T-cell (primary cell): ENCODE data around the gene TMEM132C. TPM values are rescaled to one million over a fixed set of nuclear protein-coding genes. Genes with fewer than 3 reads are reported as not detected.
A peak's percentile ranks its signal among the peaks of the same experiment; 100 is the strongest.

ENCODE experiments used
- ATAC-seq, 4 experiments: fragments of 200-7000 bp in 3 of 4; fragments of 150-1000 bp in 1 of 4; cut with Tn5 transposase; replicated peaks in 1 of 4; 1 replicate in 3 of 4; 2 replicates in 1 of 4; pipeline ENCODE4 v1.10.0; 2021; ENCODE audit warnings: moderate library complexity in 3 of 4, mild to moderate bottlenecking in 2 of 4, moderate number of reproducible peaks in 1 of 4
- CTCF ChIA-PET, 2 donors: fragments of 300-600 bp; sonication (Branson Sonifier 250); formaldehyde crosslinking; loops; one replicate each; lab custom pipeline; 2022; ENCODE audit warnings: antibody characterized with exemption in 2 of 2; lab: Charles Lee
- POLR2A ChIA-PET, 2 donors: fragments of 300-600 bp; sonication (Branson Sonifier 250); formaldehyde crosslinking; loops; one replicate each; lab custom pipeline; 2022; ENCODE audit warnings: antibody characterized with exemption in 2 of 2; lab: Charles Lee
- DNase-seq, 35 experiments: peaks; one replicate each; pipeline versions ENCODE4 v3.0.0 to v3.0.0-alpha.2; 2013 to 2023
- H3K27ac ChIP-seq: one replicate; pipeline ENCODE4 v1.5.1; 2013; ENCODE audit warnings: low read length
- H3K27me3 ChIP-seq, 2 experiments: replicated peaks in 1 of 2; 1 replicate in 1 of 2; 2 replicates in 1 of 2; pipeline versions ENCODE4 v1.6.1 to v1.7.0; 2013; ENCODE audit warnings: low read length in 1 of 2, mixed read lengths in 1 of 2; ENCODE audit not compliant: control insufficient read depth in 2 of 2, insufficient read depth in 2 of 2; ENCODE audit errors: extremely low read depth in 1 of 2
- H3K36me3 ChIP-seq, 2 donors: 1 replicate in 1 of 2; 2 replicates in 1 of 2; pipeline versions ENCODE4 v1.6.1 to v1.7.0; 2013; ENCODE audit warnings: low read length in 1 of 2; ENCODE audit not compliant: control insufficient read depth in 2 of 2, insufficient read depth in 1 of 2; ENCODE audit errors: extremely low read depth in 1 of 2
- H3K4me1 ChIP-seq, 2 experiments: 1 replicate in 1 of 2; 2 replicates in 1 of 2; pipeline versions ENCODE4 v1.6.1 to v1.7.0; 2013; ENCODE audit warnings: low read length in 2 of 2, mixed read lengths in 1 of 2; ENCODE audit not compliant: insufficient read depth in 2 of 2, control insufficient read depth in 1 of 2; ENCODE audit errors: extremely low read depth in 1 of 2
- H3K4me3 ChIP-seq, 2 donors: 1 replicate in 1 of 2; 2 replicates in 1 of 2; pipeline versions ENCODE4 v1.5.1 to v1.7.0; 2013; ENCODE audit warnings: mild to moderate bottlenecking in 2 of 2, low read length in 1 of 2, moderate library complexity in 1 of 2; ENCODE audit not compliant: control insufficient read depth in 1 of 2; ENCODE audit errors: extremely low read depth in 1 of 2
- H3K9me3 ChIP-seq: 2 replicates; pipeline ENCODE4 v1.7.0; 2013
- H3K27ac Mint-ChIP-seq, 2 donors: one replicate each; pipeline ENCODE4 v1.8.0; 2020 to 2021; ENCODE audit warnings: mild to moderate bottlenecking in 2 of 2, mixed read lengths in 2 of 2
- H3K27me3 Mint-ChIP-seq, 2 donors: one replicate each; pipeline ENCODE4 v1.8.0; 2021 to 2022; ENCODE audit warnings: mixed read lengths in 2 of 2
- H3K36me3 Mint-ChIP-seq: one replicate; pipeline ENCODE4 v1.8.0; 2021; ENCODE audit warnings: mixed read lengths
- H3K4me1 Mint-ChIP-seq, 3 donors: one replicate each; pipeline ENCODE4 v1.8.0; 2020 to 2022; ENCODE audit warnings: mixed read lengths in 3 of 3, mild to moderate bottlenecking in 1 of 3
- H3K4me3 Mint-ChIP-seq, 3 donors: one replicate each; pipeline ENCODE4 v1.8.0; 2020 to 2022; ENCODE audit warnings: mild to moderate bottlenecking in 3 of 3, mixed read lengths in 3 of 3, moderate library complexity in 3 of 3
- H3K9me3 Mint-ChIP-seq, 3 donors: one replicate each; pipeline ENCODE4 v1.8.0; 2020 to 2022; ENCODE audit warnings: mixed read lengths in 3 of 3
- WGBS: methylation state at CpG from one replicate; pipeline ENCODE4 v1.1.5; 2013; ENCODE audit warnings: missing lambda C conversion rate; ENCODE audit not compliant: insufficient coverage; 5-methylcytosine and 5-hydroxymethylcytosine counted together
- total RNA-seq, 35 experiments: library from RNA in 6 of 35; stranded (reverse) in 6 of 35; fragments of 120-200 nt in 1 of 35; gene quantifications; one replicate each; pipeline versions ENCODE4 v1.2.1 to v1.2.4 and lab custom pipeline; 2013 to 2026

Gene TMEM132C
- total RNA-seq, 5 donors from 2014 or later (not counting 1 experiment from before 2014, with no cell fraction given) = 0.07 TPM; not detected in 4

DNA sequence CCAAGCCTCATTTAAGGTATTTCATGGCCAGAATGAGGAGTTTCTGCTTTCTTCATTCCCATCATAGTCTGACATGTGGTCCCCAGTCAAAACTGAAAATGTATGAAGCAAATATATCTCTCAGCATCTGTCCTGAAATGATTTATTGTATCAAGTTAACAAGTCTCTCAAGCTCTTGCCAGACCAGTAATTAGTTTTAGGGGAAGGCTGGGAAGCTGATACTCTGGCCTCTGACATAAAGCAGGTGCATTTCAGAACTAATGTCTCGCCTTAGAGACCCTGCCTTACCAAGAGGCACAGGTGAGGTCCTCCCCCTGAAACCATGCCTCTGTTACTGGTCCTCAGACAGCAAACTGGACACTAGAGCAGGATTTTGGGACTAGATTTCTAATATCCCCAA is 290.3 kb downstream of the TMEM132C start:
- H3K4me1 Mint-ChIP-seq = no peaks in the 10 kb centered on the region
- ChIA-PET POLR2A (no interaction called here), CTCF (no interaction called here)
- Histone ChIP-seq H3K27ac (no peak overlapping the region), H3K4me1 (no peaks in the 10 kb centered on the region), H3K4me3 (no peak overlapping the region), H3K27me3 (peaks cover 0 to 2% of the 10 kb centered on the region in 2 experiments), H3K9me3 (no peaks in the 10 kb centered on the region), H3K36me3 (no peaks in the 10 kb centered on the region)
- 67% methylated on average over 1 of the region's 1 CpG for WGBS
- no peak overlapping the region for H3K4me3 Mint-ChIP-seq
- no peaks in the 10 kb centered on the region for H3K27me3 Mint-ChIP-seq
- DNase-seq = no peak
- no peak for ATAC-seq
- H3K36me3 Mint-ChIP-seq = no peaks in the 10 kb centered on the region
- no peak overlapping the region for H3K27ac Mint-ChIP-seq
- peaks cover 9 to 20% (median 12%) of the 10 kb centered on the region in 3 donors for H3K9me3 Mint-ChIP-seq

DNA sequence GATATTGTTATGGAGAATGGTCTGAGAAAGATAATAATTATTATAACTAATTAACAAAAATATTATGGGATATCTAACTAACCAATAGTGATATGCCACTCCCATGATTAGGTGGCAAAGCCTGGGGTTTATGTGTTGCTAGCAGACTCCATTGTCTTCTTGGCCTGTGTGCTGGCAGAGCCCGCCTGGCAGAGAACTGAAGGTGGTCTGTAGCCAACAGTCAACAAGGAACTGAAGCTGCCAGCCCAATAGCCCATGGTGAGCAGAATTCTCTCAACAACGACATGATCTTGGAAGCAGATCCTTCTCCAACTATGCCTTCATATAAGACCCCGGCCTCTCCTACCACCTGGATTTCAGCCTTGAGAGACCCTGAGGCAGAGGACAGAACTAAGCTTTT is 298.0 kb downstream of the TMEM132C start:
- CTCF ChIA-PET = no interaction called here
- no peaks in the 10 kb centered on the region for H3K27me3 ChIP-seq
- Mint-ChIP-seq H3K4me1 (peaks cover 0 to 1% (median 0%) of the 10 kb centered on the region in 3 donors), H3K4me3 (no peak overlapping the region), H3K27ac (no peak overlapping the region), H3K9me3 (peaks cover 0 to 13% (median 4%) of the 10 kb centered on the region in 3 donors), H3K36me3 (no peaks in the 10 kb centered on the region), H3K27me3 (no peaks in the 10 kb centered on the region)
- H3K27ac ChIP-seq = no peak overlapping the region
- DNase-seq = no peak
- H3K4me1 ChIP-seq = no peaks in the 10 kb centered on the region
- ATAC-seq = no peak
- no CpG with 5 or more reads among the region's 3 CpGs for WGBS
- H3K9me3 ChIP-seq = no peaks in the 10 kb centered on the region
- POLR2A ChIA-PET = no interaction called here
- H3K36me3 ChIP-seq = no peaks in the 10 kb centered on the region
- no peak overlapping the region for H3K4me3 ChIP-seq

DNA sequence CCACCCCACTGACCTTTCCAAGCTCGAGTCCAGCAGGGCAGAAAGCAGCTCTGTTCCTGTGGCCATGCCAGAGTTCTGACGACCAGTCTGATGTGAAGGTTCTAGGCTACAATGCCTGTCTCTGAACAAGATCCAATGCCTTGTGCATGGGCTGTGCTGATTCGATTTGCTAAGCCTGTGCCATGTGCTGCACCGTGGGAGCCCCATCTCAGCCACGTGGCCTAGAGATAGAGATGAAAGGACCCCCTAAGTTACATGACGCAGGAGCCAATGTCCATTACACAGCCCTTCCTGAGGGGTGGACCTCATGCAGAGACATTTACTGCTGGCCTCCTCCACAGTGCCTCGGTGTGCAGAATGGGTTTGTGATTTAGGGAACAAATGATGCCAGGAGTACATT is 300.8 kb downstream of the TMEM132C start:
- 60% methylated on average over 4 of the region's 7 CpGs for WGBS
- Histone ChIP-seq H3K27me3 (no peaks in the 10 kb centered on the region), H3K27ac (no peak overlapping the region), H3K9me3 (no peaks in the 10 kb centered on the region), H3K36me3 (no peaks in the 10 kb centered on the region), H3K4me3 (no peak overlapping the region), H3K4me1 (peaks cover 0 to 10% of the 10 kb centered on the region in 2 experiments)
- DNase-seq = no peak
- peaks cover 0 to 6% (median 2%) of the 10 kb centered on the region in 3 donors for H3K4me1 Mint-ChIP-seq
- ChIA-PET CTCF (no interaction called here), POLR2A (no interaction called here)
- H3K36me3 Mint-ChIP-seq = no peaks in the 10 kb centered on the region
- ATAC-seq = no peak
- no peak overlapping the region for H3K27ac Mint-ChIP-seq
- H3K27me3 Mint-ChIP-seq = no peaks in the 10 kb centered on the region
- H3K4me3 Mint-ChIP-seq = no peak overlapping the region
- peaks cover 3 to 7% (median 6%) of the 10 kb centered on the region in 3 donors for H3K9me3 Mint-ChIP-seq

DNA sequence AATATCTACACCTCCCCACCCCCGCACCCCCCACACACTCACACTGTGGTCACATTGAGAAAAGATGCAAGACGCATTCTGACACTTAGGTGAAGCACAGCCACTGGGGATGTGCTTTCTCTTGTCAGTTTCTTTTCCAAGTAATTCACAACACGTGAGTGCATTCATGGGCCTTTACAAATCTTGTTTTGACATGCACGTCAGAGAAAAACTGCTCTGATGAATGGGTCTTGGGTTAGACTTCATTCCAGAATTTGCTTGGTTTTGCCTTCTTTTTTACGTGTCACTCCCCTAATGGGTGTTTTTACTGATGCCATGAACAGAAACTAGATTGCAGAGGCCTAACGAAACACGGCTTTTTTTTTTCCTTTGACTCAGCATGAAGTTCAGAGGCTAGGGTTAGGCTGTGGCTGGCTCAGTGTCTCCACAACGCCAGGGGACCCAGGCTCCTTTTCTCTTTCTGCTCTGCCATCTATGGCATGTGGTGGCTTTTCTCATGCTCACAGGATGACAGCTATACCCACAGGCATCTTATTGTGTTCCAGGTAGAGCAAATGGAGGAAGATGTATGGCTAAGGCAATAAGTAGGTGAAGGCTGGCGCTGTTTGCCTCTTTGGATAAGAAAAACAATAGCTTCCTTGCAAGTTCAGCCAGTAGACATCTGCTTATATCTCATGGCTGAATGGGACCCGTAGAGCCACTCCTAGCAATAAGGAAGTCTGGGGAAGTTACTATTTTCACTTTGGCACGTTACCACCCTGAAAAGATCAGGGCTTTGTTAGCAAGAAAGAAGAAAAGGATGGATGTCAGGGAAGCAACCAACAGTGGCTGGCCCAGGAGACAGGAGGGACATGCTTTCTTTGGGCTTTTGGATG is 303.5 kb downstream of the TMEM132C start:
- peak overlapping the region; percentile 1 for H3K27ac ChIP-seq
- Mint-ChIP-seq H3K4me3 (no peak overlapping the region), H3K9me3 (peaks cover 3 to 14% (median 6%) of the 10 kb centered on the region in 3 donors), H3K27ac (no peak overlapping the region), H3K27me3 (no peaks in the 10 kb centered on the region), H3K4me1 (peaks cover 0 to 6% (median 2%) of the 10 kb centered on the region in 3 donors), H3K36me3 (no peaks in the 10 kb centered on the region)
- CTCF ChIA-PET = interaction anchor here (0.5 to 0.7 kb wide), 2 partner anchors 13 to 1846 kb away, joined by 3 to 5 read pairs; no protein-coding TSS in a partner anchor
- 36% methylated on average over 9 of the region's 11 CpGs for WGBS
- peaks cover 0 to 10% of the 10 kb centered on the region in 2 experiments for H3K4me1 ChIP-seq
- POLR2A ChIA-PET = no interaction called here
- H3K27me3 ChIP-seq = no peaks in the 10 kb centered on the region
- no peaks in the 10 kb centered on the region for H3K9me3 ChIP-seq
- H3K36me3 ChIP-seq = no peaks in the 10 kb centered on the region
- H3K4me3 ChIP-seq = no peak overlapping the region
- DNase-seq = peak in 23 of 35 experiments; percentile 2 to 48 (median 20)
- ATAC-seq = peak in 1 of 4 experiments; percentile 52

DNA sequence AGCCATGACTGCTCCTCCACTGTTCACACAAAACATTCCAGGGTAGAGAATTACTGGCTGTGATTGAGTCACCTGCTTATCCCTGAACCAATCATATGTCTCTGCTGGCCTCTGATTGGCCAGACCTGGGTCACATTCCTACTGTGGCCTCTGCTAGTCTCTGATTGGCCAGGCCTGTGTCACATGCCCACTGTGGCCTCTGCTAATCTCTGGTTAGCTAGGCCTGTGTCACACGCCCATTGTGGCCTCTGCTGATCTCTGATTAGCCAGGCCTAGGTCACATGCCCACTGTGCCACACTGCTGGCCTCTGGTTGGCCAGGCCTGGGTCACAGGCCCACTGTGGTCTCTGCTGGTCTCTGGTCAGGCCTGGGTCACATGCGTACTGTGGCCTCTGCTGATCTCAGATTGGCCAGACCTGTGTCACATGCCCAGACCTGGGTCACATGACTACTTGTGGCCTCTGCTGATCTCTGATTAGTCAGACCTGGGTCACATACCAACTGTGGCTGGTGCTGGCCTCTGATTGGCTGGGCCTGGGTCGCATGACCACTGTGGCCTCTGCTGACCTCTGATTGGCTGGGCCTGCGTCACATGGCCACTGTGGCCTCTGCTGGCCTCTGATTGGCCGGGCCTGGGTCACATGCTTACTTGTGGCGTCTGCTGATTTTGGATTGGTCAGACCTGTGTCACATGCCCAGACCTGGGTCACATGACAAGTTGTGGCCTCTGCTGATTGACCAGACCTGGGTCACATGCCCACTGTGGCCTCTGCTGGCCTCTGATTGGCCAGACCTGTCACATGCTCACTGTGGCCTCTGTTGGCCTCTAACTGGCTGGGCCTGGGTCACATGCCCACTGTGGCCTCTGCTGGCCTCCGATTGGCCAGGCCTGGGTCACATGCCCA is 305.2 kb downstream of the TMEM132C start:
- no peaks in the 10 kb centered on the region for H3K36me3 Mint-ChIP-seq

DNA sequence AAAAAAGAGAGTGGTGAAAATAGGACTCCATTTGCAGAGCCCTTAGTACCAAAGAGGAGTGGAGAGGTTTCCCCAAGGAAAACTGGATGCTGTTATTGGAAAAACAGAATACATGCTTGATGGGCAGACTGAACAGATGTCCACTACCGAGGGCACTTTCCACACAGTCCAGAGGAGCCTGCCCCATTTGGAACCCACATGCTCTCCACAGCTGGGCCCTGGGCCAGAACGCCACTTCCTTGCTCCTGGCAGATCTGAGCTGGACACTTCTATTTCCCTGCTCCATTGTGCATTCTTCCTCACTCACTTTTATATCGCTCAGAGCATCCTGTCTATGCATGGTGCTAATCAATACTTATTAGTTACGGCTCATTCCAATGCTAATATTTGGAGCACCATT is 306.9 kb downstream of the TMEM132C start:
- H3K27me3 ChIP-seq = peaks cover 0 to 4% of the 10 kb centered on the region in 2 experiments
- H3K4me3 ChIP-seq = no peak overlapping the region
- Mint-ChIP-seq H3K36me3 (no peaks in the 10 kb centered on the region), H3K9me3 (peaks cover 3 to 14% (median 9%) of the 10 kb centered on the region in 3 donors), H3K4me1 (peaks cover 0 to 6% (median 2%) of the 10 kb centered on the region in 3 donors), H3K4me3 (no peak overlapping the region), H3K27me3 (no peaks in the 10 kb centered on the region), H3K27ac (no peak overlapping the region)
- CTCF ChIA-PET = no interaction called here
- no peak overlapping the region for H3K27ac ChIP-seq
- no peaks in the 10 kb centered on the region for H3K36me3 ChIP-seq
- H3K4me1 ChIP-seq = peaks cover 0 to 10% of the 10 kb centered on the region in 2 experiments
- no peaks in the 10 kb centered on the region for H3K9me3 ChIP-seq
- no peak for ATAC-seq
- POLR2A ChIA-PET = no interaction called here
- no peak for DNase-seq
- 100% methylated on average over 2 of the region's 4 CpGs for WGBS

More for the DNA sequence above, 305.2 kb downstream of the TMEM132C start:
- no peak overlapping the region for H3K4me3 ChIP-seq
- H3K4me1 ChIP-seq = peaks cover 0 to 10% of the 10 kb centered on the region in 2 experiments
- H3K9me3 Mint-ChIP-seq = peaks cover 3 to 14% (median 6%) of the 10 kb centered on the region in 3 donors
- no peaks in the 10 kb centered on the region for H3K27me3 Mint-ChIP-seq
- peaks cover 0 to 6% (median 2%) of the 10 kb centered on the region in 3 donors for H3K4me1 Mint-ChIP-seq
- 90% methylated on average over 6 of the region's 7 CpGs for WGBS
- H3K27ac Mint-ChIP-seq = no peak overlapping the region
- no peaks in the 10 kb centered on the region for H3K9me3 ChIP-seq
- POLR2A ChIA-PET = no interaction called here
- no peak overlapping the region for H3K27ac ChIP-seq
- CTCF ChIA-PET = no interaction called here
- H3K4me3 Mint-ChIP-seq = no peak overlapping the region
- no peak for ATAC-seq
- H3K36me3 ChIP-seq = no peaks in the 10 kb centered on the region
- H3K27me3 ChIP-seq = no peaks in the 10 kb centered on the region
- no peak for DNase-seq
